Measurements from ENCODE around the gene MYO10. TPM values are rescaled to one million over a fixed set of nuclear protein-coding genes. Genes with fewer than 3 reads are reported as not detected.

Gene MYO10
- total RNA-seq, 1 donor from 2014 or later: 20.0 TPM

DNA sequence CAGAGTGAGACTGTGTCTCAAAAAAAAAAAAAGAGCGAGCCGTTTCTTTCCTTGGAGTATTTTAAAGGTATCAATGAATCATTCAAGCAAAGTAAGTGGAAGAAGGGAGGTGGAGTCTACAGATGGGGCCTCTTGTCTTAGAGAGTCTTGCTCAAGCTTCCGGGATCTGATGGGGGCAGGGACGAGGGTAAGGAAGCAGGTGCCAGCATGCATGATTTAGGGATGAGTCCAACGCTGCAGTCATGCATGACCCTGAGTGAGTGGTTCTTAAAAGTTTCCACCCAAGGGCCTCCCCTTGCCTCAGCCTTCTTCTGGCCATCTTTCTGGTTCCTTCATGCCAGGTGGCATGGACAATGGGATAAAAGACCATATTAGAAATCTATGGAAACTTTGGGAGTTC, 79.6 kb downstream of the MYO10 start:
- H3K4me3 ChIP-seq: no peak overlapping the region
- H3K27ac ChIP-seq: no peak overlapping the region
- no peaks in the 10 kb centered on the region for H3K27me3 ChIP-seq
- H3K36me3 ChIP-seq: no peaks in the 10 kb centered on the region
- DNase-seq (ENCODE audit: low spot score in 2 of 2): no peak
- intact Hi-C loops (cut with DNase I): no loop called here
- TF ChIP-seq CTCF (IDR thresholded peaks at IDR 0.05): no peak
- H3K9me3 ChIP-seq: peaks cover 0 to 4% of the 10 kb centered on the region in 2 donors
- H3K4me1 ChIP-seq: no peaks in the 10 kb centered on the region

DNA sequence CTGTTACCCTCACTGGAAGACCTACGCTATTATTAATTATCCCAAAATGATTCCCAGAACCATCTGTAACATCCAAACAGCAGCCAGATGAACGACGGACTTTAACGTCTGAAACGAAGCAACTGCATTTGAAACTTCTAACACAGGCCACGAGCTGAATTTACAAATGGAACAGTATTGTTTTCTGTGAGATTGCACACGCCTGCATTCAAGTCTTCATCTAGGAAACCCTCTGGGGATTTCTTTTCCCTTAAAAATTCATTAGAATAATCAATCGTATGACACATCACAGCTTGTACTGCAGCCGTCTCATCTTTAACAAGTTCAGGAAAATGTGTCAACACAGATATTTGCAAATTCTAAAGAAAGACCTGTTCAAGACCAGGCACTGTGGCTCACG, 80.2 kb downstream of the MYO10 start:
- DNase-seq (ENCODE audit: low spot score in 2 of 2): no peak
- intact Hi-C loops (cut with DNase I): no loop called here
- no peak for TF ChIP-seq CTCF (IDR thresholded peaks at IDR 0.05)
- peaks cover 0 to 4% of the 10 kb centered on the region in 2 donors for H3K9me3 ChIP-seq
- no peaks in the 10 kb centered on the region for H3K27me3 ChIP-seq
- no peak overlapping the region for H3K4me3 ChIP-seq
- no peak overlapping the region for H3K27ac ChIP-seq
- no peaks in the 10 kb centered on the region for H3K4me1 ChIP-seq
- H3K36me3 ChIP-seq: no peaks in the 10 kb centered on the region

- no peak for DNase-seq (ENCODE audit: low spot score in 2 of 2)
- intact Hi-C loops (cut with DNase I): no loop called here
- Histone ChIP-seq H3K27ac (no peak overlapping the region), H3K9me3 (peaks cover 0 to 4% of the 10 kb centered on the region in 2 donors), H3K4me3 (no peak overlapping the region), H3K36me3 (no peaks in the 10 kb centered on the region), H3K27me3 (no peaks in the 10 kb centered on the region), H3K4me1 (no peaks in the 10 kb centered on the region)
- TF ChIP-seq CTCF (IDR thresholded peaks at IDR 0.05): no peak
Measured at GRCh38 chr5:16855485-16855884, 80.6 kb downstream of the MYO10 start.

DNA sequence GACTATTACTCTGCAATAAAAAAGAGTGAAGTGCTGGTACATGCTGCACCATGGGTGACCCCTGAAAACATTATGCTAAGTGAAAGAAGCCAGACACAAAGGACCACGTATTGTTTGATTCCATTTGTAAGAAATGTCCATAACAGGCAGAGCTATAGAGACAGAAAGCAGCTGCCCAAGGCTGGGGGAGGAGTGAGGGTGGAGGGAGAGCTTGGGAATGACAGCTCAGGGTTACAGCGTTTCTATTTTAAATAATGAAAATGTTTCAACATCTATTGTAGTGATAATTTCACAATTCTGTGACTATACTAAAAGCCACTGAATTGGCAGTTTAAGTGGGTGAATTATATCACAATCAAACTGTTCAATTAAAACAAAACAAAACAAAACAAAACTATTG, 81.7 kb downstream of the MYO10 start:
- Histone ChIP-seq H3K4me3 (no peak overlapping the region), H3K4me1 (no peaks in the 10 kb centered on the region), H3K36me3 (no peaks in the 10 kb centered on the region), H3K27ac (no peak overlapping the region), H3K9me3 (peaks cover 0 to 4% of the 10 kb centered on the region in 2 donors), H3K27me3 (no peaks in the 10 kb centered on the region)
- intact Hi-C loops (cut with DNase I): no loop called here
- no peak for TF ChIP-seq CTCF (IDR thresholded peaks at IDR 0.05)
- no peak for DNase-seq (ENCODE audit: low spot score in 2 of 2)

- Histone ChIP-seq H3K4me1 (no peaks in the 10 kb centered on the region), H3K27me3 (no peaks in the 10 kb centered on the region), H3K27ac (no peak overlapping the region), H3K9me3 (no peaks in the 10 kb centered on the region), H3K36me3 (no peaks in the 10 kb centered on the region), H3K4me3 (no peak overlapping the region)
- DNase-seq (ENCODE audit: low spot score in 2 of 2): no peak
- TF ChIP-seq CTCF (IDR thresholded peaks at IDR 0.05): no peak
- intact Hi-C loops (cut with DNase I): no loop called here
Measured at GRCh38 chr5:16853518-16853917, 82.6 kb downstream of the MYO10 start.
